Measurements from ENCODE around the gene ARID3A.

Gene ARID3A

DNA sequence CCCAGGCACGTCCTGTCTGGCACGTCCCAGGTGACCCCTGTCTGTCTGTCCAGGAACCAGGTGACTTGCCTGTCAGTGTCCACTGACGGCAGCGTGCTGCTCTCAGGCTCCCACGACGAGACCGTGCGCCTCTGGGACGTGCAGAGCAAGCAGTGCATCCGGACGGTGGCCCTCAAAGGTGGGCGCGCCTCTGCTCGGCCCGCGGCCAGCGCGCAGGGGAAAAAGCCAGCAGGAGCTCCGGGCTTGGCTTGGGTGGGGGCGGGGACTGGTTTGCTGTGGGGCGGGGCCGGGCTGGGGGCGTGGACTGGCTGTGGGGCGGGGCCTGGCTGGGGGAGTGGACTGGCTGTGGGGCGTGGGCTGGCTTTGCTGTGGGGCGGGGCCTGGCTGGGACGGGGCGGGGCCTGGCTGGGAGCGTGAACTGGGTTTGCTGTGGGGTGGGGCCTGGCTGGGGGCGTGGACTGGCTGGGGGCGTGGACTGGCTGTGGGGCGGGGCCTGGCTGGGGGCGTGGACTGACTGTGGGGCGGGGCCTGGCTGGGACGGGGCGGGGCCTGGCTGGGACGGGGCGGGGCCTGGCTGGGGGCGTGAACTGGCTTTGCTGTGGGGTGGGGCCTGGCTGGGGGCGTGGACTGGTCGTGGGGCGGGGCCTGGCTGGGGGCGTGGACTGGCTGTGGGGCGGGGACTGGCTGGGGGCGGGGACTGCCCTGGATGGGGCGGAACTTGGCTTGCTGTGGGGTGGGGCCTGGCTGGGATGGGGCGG, 65.5 kb downstream of the ARID3A start:
- peak in 5 of 6 experiments; percentile 51 to 97 (median 69) for DNase-seq

DNA sequence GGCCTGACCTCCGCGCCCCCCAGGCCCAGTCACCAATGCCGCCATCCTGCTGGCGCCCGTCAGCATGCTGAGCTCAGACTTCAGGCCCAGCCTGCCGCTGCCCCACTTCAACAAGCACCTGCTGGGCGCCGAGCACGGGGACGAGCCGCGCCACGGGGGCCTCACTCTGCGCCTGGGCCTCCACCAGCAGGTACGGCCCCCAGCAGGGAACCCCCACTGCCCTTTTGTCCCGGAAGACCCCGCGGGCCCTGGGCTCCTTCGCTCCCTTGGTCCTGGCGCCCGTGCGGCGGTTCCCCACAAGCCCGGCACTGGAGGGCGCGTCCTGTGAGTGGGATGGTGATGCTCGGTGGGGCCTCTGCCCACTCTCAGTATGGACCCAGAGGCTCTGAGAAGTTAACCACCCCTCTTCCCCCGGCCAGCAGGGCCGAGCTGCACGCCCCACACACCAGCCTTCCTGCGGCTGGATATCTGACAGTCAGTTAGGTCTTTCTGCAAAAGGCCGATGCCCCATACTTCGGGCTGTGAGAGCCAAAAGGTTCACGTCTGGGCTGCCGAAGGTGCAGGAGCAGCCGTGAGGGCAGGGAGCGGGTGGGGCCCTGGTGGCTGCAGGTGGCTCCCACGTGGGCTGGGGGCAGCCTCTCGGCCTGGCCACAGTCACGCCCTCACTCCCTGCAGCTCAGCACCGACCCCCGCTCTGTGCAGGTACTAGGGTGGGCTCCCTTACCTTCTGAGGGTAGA, 66.3 kb downstream of the ARID3A start:
- no peak for DNase-seq

GRCh38 chr19:992670-993055, 66.8 kb downstream of the ARID3A start:
- DNase-seq, result no peak

GRCh38 chr19:993361-993830, 67.6 kb downstream of the ARID3A start:
- DNase-seq, result no peak

- DNase-seq, result no peak
Measured at GRCh38 chr19:993831-994393, 68.1 kb downstream of the ARID3A start.

GRCh38 chr19:994516-994915, 68.7 kb downstream of the ARID3A start:
- no peak for DNase-seq

- DNase-seq, result no peak
Measured at GRCh38 chr19:995051-995827, 69.4 kb downstream of the ARID3A start.

- DNase-seq, result peak; percentile 54 to 77 (median 72)
Measured at GRCh38 chr19:996051-996838, 70.4 kb downstream of the ARID3A start.

- no peak for DNase-seq
Measured at GRCh38 chr19:998064-998463, 72.2 kb downstream of the ARID3A start.

GRCh38 chr19:999379-999719, 73.5 kb downstream of the ARID3A start:
- DNase-seq, result no peak

- peak in 5 of 6 experiments; percentile 36 to 51 (median 49) for DNase-seq
Measured at GRCh38 chr19:1000095-1000494, 74.3 kb downstream of the ARID3A start, which contains the start of gene GRIN3B. GRIN3B (plus strand) TSS chr19:1000419; CDS start chr19:1000438, 19 bp downstream.

- DNase-seq, result no peak
Measured at GRCh38 chr19:1000591-1001537, 75.0 kb downstream of the ARID3A start.

DNA sequence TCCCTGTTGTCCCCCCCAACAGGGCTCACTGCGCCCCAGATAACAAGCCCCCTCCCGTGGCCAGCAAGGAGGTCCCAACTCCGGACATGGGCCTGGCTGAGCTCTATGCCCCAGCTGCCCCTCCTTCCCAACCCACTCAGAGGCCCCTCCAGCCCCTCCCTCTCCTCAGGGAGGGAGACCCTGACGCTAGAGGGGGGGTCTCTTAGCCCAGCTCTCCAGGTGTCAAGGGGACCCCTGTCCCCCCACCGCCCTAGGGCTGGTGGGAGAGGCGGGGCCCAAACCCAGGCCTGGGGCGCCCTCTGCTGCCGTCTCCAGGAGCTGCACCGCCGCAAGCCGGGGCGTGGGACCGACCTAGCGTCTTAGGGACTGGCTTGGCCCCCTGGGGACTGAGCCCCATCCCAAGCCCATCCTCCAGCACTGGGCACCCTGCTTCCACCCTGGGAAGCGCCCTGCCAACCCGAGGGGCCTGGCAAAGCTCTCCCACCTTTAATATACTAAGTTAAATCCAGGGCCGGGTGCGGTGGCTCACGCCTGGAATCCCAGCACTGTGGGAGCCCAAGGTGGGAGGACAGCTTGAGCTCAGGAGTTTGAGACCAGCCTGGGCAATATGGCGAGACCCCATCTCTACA, 75.8 kb downstream of the ARID3A start:
- DNase-seq, result peak; percentile 49 to 75 (median 59)

DNA sequence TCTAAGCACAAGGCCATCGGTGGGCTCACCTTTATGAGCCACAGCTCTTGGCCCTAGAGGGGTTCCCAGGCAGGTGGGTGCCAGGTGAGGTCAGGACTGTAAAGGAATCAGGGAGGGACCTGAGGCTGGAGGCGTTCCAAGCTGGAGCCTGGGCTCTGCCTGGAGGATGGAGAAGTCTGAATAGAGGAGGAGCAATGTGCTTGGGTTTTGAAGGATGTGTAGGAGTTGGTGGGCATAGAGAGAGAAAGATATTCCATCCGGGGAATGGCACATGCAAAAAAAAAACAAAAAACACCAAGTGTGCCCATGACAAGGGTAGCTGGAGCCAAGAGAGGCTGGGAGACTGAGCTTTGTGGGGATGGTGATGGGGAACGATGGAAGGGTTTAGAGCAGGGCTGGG, 76.8 kb downstream of the ARID3A start:
- no peak for DNase-seq

DNA sequence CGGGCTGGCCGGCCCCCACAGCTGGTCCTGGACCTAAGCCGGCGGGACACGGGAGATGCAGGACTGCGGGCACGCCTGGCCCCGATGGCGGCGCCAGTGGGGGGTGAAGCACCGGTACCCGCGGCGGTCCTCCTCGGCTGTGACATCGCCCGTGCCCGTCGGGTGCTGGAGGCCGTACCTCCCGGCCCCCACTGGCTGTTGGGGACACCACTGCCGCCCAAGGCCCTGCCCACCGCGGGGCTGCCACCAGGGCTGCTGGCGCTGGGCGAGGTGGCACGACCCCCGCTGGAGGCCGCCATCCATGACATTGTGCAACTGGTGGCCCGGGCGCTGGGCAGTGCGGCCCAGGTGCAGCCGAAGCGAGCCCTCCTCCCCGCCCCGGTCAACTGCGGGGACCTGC, 77.4 kb downstream of the ARID3A start:
- DNase-seq, result no peak

DNA sequence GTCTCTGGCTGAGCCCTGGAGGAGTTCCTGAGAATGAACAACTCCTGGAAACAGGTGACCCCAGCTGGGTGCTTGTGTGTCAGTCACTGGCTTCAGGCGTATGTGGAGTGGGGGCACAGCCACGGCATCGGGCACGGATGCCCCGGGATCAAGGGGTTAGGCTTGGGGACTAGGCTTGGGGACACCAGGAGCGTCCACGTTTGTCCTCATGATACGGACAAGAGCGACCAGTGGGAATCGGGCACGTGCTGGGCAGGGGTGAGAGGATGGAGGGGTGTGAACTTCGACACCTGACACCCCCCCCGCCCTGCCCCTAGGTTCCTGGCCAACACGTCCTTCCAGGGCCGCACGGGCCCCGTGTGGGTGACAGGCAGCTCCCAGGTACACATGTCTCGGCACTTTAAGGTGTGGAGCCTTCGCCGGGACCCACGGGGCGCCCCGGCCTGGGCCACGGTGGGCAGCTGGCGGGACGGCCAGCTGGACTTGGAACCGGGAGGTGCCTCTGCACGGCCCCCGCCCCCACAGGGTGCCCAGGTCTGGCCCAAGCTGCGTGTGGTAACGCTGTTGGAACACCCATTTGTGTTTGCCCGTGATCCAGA, 78.5 kb downstream of the ARID3A start:
- DNase-seq, result no peak

- no peak for DNase-seq
Measured at GRCh38 chr19:1004803-1005664, 79.2 kb downstream of the ARID3A start.

- no peak for DNase-seq
Measured at GRCh38 chr19:1006711-1007398, 81.0 kb downstream of the ARID3A start.

All from stimulated activated naive CD4-positive, alpha-beta T cell (primary cell).